SU-DHL-6 (cell line): Measurements from ENCODE around the gene AIG1.

Experiments
- CTCF ChIP-seq: fragments of 200-600 bp; sonication (generic); IDR thresholded peaks from one replicate; pipeline ENCODE4 v1.5.1; 2017; ENCODE audit warnings: antibody characterized with exemption, mild to moderate bottlenecking, low read length, moderate library complexity; ENCODE audit not compliant: insufficient read depth, poor library complexity, severe bottlenecking
- EZH2phosphoT487 ChIP-seq: fragments of 200-600 bp; sonication (generic), shearing (Covaris generic); conservative IDR thresholded peaks from 2 replicates; pipeline ENCODE4 v1.6.1; 2018; ENCODE audit warnings: mild to moderate bottlenecking, antibody characterized with exemption, low read length, moderate library complexity, mixed read lengths

GRCh38 chr6:143205991-143206390 lies 145.3 kb downstream of the AIG1 start:
- TF ChIP-seq CTCF (no peak), EZH2phosphoT487 (no peak)
